ENCODE measurements around the gene FREY1.

DNA sequence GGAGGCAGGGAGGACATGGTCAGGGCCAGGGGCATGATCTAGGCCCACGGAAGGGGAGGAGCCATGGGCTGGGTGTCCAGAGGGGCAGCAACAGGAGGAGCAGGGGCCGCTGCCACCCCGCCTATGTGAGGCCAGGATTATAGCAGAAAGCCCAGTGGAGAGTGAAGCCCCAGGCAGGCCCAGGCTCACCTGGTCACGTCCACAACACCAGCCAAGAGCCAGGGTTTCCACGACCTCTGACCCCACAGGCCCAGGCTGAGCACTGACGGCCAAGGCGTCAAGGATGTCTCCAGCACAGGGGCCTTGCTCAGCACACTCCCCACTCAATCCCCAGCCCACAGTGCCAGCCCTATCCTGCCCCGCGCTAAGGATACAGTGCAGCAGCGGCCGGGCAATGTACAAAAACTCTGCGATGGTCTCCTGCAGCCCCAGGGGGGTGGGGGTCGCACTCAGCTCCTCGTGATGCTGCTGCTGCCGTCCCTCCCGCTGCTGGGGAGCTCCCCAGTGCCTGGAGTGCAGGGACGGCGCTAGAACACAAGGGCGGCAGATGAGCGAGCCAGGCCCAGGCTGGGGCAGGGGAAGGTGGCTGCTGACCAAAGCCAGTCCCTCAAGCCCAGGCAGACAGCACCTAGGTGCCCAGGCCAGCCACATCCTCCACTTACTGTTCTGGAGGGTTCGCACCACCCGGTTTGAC, 7.0 kb upstream of the FREY1 start:
- TF ChIP-seq, protein P1, sequence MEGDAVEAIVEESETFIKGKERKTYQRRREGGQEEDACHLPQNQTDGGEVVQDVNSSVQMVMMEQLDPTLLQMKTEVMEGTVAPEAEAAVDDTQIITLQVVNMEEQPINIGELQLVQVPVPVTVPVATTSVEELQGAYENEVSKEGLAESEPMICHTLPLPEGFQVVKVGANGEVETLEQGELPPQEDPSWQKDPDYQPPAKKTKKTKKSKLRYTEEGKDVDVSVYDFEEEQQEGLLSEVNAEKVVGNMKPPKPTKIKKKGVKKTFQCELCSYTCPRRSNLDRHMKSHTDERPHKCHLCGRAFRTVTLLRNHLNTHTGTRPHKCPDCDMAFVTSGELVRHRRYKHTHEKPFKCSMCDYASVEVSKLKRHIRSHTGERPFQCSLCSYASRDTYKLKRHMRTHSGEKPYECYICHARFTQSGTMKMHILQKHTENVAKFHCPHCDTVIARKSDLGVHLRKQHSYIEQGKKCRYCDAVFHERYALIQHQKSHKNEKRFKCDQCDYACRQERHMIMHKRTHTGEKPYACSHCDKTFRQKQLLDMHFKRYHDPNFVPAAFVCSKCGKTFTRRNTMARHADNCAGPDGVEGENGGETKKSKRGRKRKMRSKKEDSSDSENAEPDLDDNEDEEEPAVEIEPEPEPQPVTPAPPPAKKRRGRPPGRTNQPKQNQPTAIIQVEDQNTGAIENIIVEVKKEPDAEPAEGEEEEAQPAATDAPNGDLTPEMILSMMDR (tag by site-specific recombination; IDR thresholded peaks at IDR 0.05), result no peak
- no peak for TF ChIP-seq TCF7L2 (IDR thresholded peaks at IDR 0.05; ENCODE audit: borderline replicate concordance, low read depth, low read length)
- TF ChIP-seq YY1 (tag by site-specific recombination; IDR thresholded peaks at IDR 0.05), result no peak
- TF ChIP-seq ZNF510 (tag by site-specific recombination; IDR thresholded peaks at IDR 0.05; ENCODE audit: insufficient replicate concordance), result no peak
- no peak for TF ChIP-seq ZNF404 (tag by site-specific recombination; IDR thresholded peaks at IDR 0.05)
- TF ChIP-seq ZNF24 (tag by site-specific recombination; IDR thresholded peaks at IDR 0.05), result no peak
- no peak for TF ChIP-seq ZBTB48 (tag by site-specific recombination; IDR thresholded peaks at IDR 0.05)

All from HEK293 (cell line).